ENCODE data around the gene ADARB2.

The ADARB2 gene

GRCh38 chr10:1214882-1215540 lies 522.3 kb downstream of the ADARB2 start:
- no peak overlapping the region for H3K27ac ChIP-seq (ENCODE audit: low read length)
- no peaks in the 10 kb centered on the region for H3K27me3 ChIP-seq (ENCODE audit: low read depth, low read length)
- H3K4me1 ChIP-seq (ENCODE audit: control insufficient read depth in 1 of 2, insufficient read depth in 2 of 2, low read length in 2 of 2) = no peaks in the 10 kb centered on the region
- H3K9me3 ChIP-seq (ENCODE audit: control insufficient read depth in 1 of 2, low read length in 2 of 2) = no peaks in the 10 kb centered on the region
- H3K4me3 ChIP-seq (ENCODE audit: low read depth in 1 of 2, low read length in 2 of 2) = no peak overlapping the region
- H3K36me3 ChIP-seq (ENCODE audit: control insufficient read depth in 1 of 2, insufficient read depth in 2 of 2, low read length in 2 of 2) = no peaks in the 10 kb centered on the region

GRCh38 chr10:1214071-1214675 lies 523.2 kb downstream of the ADARB2 start:
- Histone ChIP-seq H3K4me1 (ENCODE audit: control insufficient read depth in 1 of 2, insufficient read depth in 2 of 2, low read length in 2 of 2) (no peaks in the 10 kb centered on the region), H3K27me3 (ENCODE audit: low read depth, low read length) (no peaks in the 10 kb centered on the region), H3K27ac (ENCODE audit: low read length) (no peak overlapping the region), H3K36me3 (ENCODE audit: control insufficient read depth in 1 of 2, insufficient read depth in 2 of 2, low read length in 2 of 2) (no peaks in the 10 kb centered on the region), H3K9me3 (ENCODE audit: control insufficient read depth in 1 of 2, low read length in 2 of 2) (no peaks in the 10 kb centered on the region), H3K4me3 (ENCODE audit: low read depth in 1 of 2, low read length in 2 of 2) (no peak overlapping the region)

GRCh38 chr10:1213252-1214070 lies 523.9 kb downstream of the ADARB2 start:
- H3K36me3 ChIP-seq (ENCODE audit: control insufficient read depth in 1 of 2, insufficient read depth in 2 of 2, low read length in 2 of 2) = no peaks in the 10 kb centered on the region
- H3K27ac ChIP-seq (ENCODE audit: low read length) = no peak overlapping the region
- H3K4me3 ChIP-seq (ENCODE audit: low read depth in 1 of 2, low read length in 2 of 2) = no peak overlapping the region
- H3K9me3 ChIP-seq (ENCODE audit: control insufficient read depth in 1 of 2, low read length in 2 of 2) = no peaks in the 10 kb centered on the region
- no peaks in the 10 kb centered on the region for H3K4me1 ChIP-seq (ENCODE audit: control insufficient read depth in 1 of 2, insufficient read depth in 2 of 2, low read length in 2 of 2)
- H3K27me3 ChIP-seq (ENCODE audit: low read depth, low read length) = no peaks in the 10 kb centered on the region

GRCh38 chr10:1212571-1213141 lies 524.7 kb downstream of the ADARB2 start:
- Histone ChIP-seq H3K27ac (ENCODE audit: low read length) (no peak overlapping the region), H3K4me3 (ENCODE audit: low read depth in 1 of 2, low read length in 2 of 2) (no peak overlapping the region), H3K27me3 (ENCODE audit: low read depth, low read length) (no peaks in the 10 kb centered on the region), H3K4me1 (ENCODE audit: control insufficient read depth in 1 of 2, insufficient read depth in 2 of 2, low read length in 2 of 2) (no peaks in the 10 kb centered on the region), H3K9me3 (ENCODE audit: control insufficient read depth in 1 of 2, low read length in 2 of 2) (no peaks in the 10 kb centered on the region), H3K36me3 (ENCODE audit: control insufficient read depth in 1 of 2, insufficient read depth in 2 of 2, low read length in 2 of 2) (no peaks in the 10 kb centered on the region)

- no peaks in the 10 kb centered on the region for H3K36me3 ChIP-seq (ENCODE audit: control insufficient read depth in 1 of 2, insufficient read depth in 2 of 2, low read length in 2 of 2)
- no peak overlapping the region for H3K27ac ChIP-seq (ENCODE audit: low read length)
- H3K4me3 ChIP-seq (ENCODE audit: low read depth in 1 of 2, low read length in 2 of 2) = no peak overlapping the region
- H3K4me1 ChIP-seq (ENCODE audit: control insufficient read depth in 1 of 2, insufficient read depth in 2 of 2, low read length in 2 of 2) = no peaks in the 10 kb centered on the region
- no peaks in the 10 kb centered on the region for H3K9me3 ChIP-seq (ENCODE audit: control insufficient read depth in 1 of 2, low read length in 2 of 2)
- no peaks in the 10 kb centered on the region for H3K27me3 ChIP-seq (ENCODE audit: low read depth, low read length)
Measured at GRCh38 chr10:1211844-1212570, 525.3 kb downstream of the ADARB2 start.

- H3K27me3 ChIP-seq (ENCODE audit: low read depth, low read length) = no peaks in the 10 kb centered on the region
- no peaks in the 10 kb centered on the region for H3K36me3 ChIP-seq (ENCODE audit: control insufficient read depth in 1 of 2, insufficient read depth in 2 of 2, low read length in 2 of 2)
- no peaks in the 10 kb centered on the region for H3K4me1 ChIP-seq (ENCODE audit: control insufficient read depth in 1 of 2, insufficient read depth in 2 of 2, low read length in 2 of 2)
- H3K27ac ChIP-seq (ENCODE audit: low read length) = no peak overlapping the region
- no peak overlapping the region for H3K4me3 ChIP-seq (ENCODE audit: low read depth in 1 of 2, low read length in 2 of 2)
- H3K9me3 ChIP-seq (ENCODE audit: control insufficient read depth in 1 of 2, low read length in 2 of 2) = no peaks in the 10 kb centered on the region
Measured at GRCh38 chr10:1210667-1211066, 526.7 kb downstream of the ADARB2 start.

- H3K27ac ChIP-seq (ENCODE audit: low read length) = no peak overlapping the region
- no peaks in the 10 kb centered on the region for H3K9me3 ChIP-seq (ENCODE audit: control insufficient read depth in 1 of 2, low read length in 2 of 2)
- H3K36me3 ChIP-seq (ENCODE audit: control insufficient read depth in 1 of 2, insufficient read depth in 2 of 2, low read length in 2 of 2) = no peaks in the 10 kb centered on the region
- H3K4me1 ChIP-seq (ENCODE audit: control insufficient read depth in 1 of 2, insufficient read depth in 2 of 2, low read length in 2 of 2) = no peaks in the 10 kb centered on the region
- no peaks in the 10 kb centered on the region for H3K27me3 ChIP-seq (ENCODE audit: low read depth, low read length)
- no peak overlapping the region for H3K4me3 ChIP-seq (ENCODE audit: low read depth in 1 of 2, low read length in 2 of 2)
Measured at GRCh38 chr10:1209355-1209979, 527.9 kb downstream of the ADARB2 start.

- Histone ChIP-seq H3K9me3 (ENCODE audit: control insufficient read depth in 1 of 2, low read length in 2 of 2) (no peaks in the 10 kb centered on the region), H3K27ac (ENCODE audit: low read length) (no peak overlapping the region)
Measured at GRCh38 chr10:1208366-1209311, 528.7 kb downstream of the ADARB2 start.

GRCh38 chr10:1206601-1207000 lies 530.7 kb downstream of the ADARB2 start:
- Histone ChIP-seq H3K4me3 (ENCODE audit: low read depth in 1 of 2, low read length in 2 of 2) (no peak overlapping the region), H3K27me3 (ENCODE audit: low read depth, low read length) (no peaks in the 10 kb centered on the region), H3K27ac (ENCODE audit: low read length) (no peak overlapping the region), H3K9me3 (ENCODE audit: control insufficient read depth in 1 of 2, low read length in 2 of 2) (no peaks in the 10 kb centered on the region), H3K36me3 (ENCODE audit: control insufficient read depth in 1 of 2, insufficient read depth in 2 of 2, low read length in 2 of 2) (no peaks in the 10 kb centered on the region), H3K4me1 (ENCODE audit: control insufficient read depth in 1 of 2, insufficient read depth in 2 of 2, low read length in 2 of 2) (no peaks in the 10 kb centered on the region)

More at GRCh38 chr10:1208366-1209311, 528.7 kb downstream of the ADARB2 start:
- Histone ChIP-seq H3K4me1 (ENCODE audit: control insufficient read depth in 1 of 2, insufficient read depth in 2 of 2, low read length in 2 of 2) (no peaks in the 10 kb centered on the region), H3K4me3 (ENCODE audit: low read depth in 1 of 2, low read length in 2 of 2) (no peak overlapping the region), H3K36me3 (ENCODE audit: control insufficient read depth in 1 of 2, insufficient read depth in 2 of 2, low read length in 2 of 2) (no peaks in the 10 kb centered on the region), H3K27me3 (ENCODE audit: low read depth, low read length) (no peaks in the 10 kb centered on the region)

- Histone ChIP-seq H3K4me1 (ENCODE audit: control insufficient read depth in 1 of 2, insufficient read depth in 2 of 2, low read length in 2 of 2) (no peaks in the 10 kb centered on the region), H3K4me3 (ENCODE audit: low read depth in 1 of 2, low read length in 2 of 2) (no peak overlapping the region), H3K27me3 (ENCODE audit: low read depth, low read length) (no peaks in the 10 kb centered on the region), H3K27ac (ENCODE audit: low read length) (no peak overlapping the region), H3K9me3 (ENCODE audit: control insufficient read depth in 1 of 2, low read length in 2 of 2) (no peaks in the 10 kb centered on the region), H3K36me3 (ENCODE audit: control insufficient read depth in 1 of 2, insufficient read depth in 2 of 2, low read length in 2 of 2) (no peaks in the 10 kb centered on the region)
Measured at GRCh38 chr10:1206101-1206500, 531.2 kb downstream of the ADARB2 start.

Measured in muscle layer of duodenum (tissue), 2 donors.